Colon (tissue), 2 donors: ENCODE results near the gene ABCB9.
"Not testable (repeated sequence)": the region's sequence is repeated elsewhere in the genome, so short reads cannot be mapped to it uniquely, and the experiment has no call there.

Experiments used
- FAIRE-seq: peaks from 2 replicates; lab custom pipeline; 2012; peaks lifted over from hg19 to GRCh38; lab: Jason Lieb, UNC
- donor health status: control.
- donor health status: control.

Gene ABCB9

DNA sequence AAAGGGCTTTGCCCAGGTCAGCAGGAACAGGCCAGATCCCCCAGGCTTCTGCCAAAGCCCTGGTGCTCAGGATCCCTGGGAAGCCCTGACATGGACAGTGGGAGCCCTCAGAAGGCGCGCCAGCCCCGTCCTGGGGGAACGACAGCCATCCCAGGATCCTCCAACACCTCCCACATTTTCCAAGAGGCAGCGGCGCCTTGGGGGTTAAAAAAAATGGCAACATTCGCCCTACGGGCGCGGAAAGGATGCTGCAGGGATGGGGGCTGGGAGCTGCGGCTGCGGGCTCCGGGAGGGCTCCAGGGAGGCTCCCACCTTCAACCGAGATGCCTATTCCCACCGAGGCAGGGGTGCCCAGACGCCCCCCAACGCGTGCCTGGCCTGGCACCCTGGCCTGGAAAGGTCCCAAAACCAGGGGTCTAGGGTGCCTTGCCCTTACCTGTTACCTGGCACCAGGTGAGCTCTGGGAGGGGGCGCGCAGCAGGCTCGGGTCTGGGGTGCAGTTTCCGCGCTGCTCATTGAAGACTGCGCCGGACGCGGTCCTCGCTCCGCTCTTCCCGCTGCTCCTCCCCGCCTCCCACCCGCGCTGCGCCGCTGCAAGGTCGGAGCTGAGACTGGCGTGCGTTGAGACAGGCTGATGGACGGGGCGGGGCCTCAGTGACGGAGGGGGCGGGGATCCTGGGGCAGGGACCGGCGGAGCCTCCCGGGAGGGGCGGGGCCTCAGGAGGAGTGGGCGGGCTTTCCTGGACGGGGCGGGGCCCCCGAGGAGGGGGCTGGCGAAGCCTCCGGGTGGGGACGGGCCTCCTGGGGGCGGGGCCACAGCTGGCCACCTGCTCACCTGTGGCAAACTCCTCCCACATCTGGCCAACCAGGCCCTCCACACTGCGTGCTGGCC, at the start of gene ABCB9:
ABCB9 (minus strand) TSS at position 613 of the 892 bp plus-strand sequence. CDS start 6,228 bp downstream, outside the sequence.
- FAIRE-seq: no peak

GRCh38 chr12:123014473-123014872, 48.2 kb upstream of the ABCB9 start:
- not testable (repeated sequence) for FAIRE-seq

GRCh38 chr12:123013185-123014095, 47.2 kb upstream of the ABCB9 start:
- FAIRE-seq: no peak

DNA sequence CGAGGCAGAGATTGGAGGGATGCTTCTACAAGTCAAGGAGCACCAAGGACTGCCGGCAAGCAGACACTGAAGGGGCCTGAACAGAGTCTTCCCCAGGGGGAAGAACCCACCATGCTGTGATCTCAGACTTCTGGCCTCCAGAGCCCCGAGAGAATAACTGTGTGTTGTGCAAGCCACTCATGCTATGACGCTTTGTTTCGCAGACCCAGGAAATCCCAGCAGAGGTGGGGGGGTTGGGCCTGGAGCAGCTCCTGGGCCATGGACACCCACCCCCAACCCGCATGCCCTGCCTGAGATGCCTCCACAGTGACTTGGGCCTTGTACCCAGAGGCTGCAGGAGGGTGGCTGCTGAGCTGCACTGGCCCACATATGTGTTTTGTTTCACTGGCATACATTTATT, 45.4 kb upstream of the ABCB9 start:
- no peak for FAIRE-seq

DNA sequence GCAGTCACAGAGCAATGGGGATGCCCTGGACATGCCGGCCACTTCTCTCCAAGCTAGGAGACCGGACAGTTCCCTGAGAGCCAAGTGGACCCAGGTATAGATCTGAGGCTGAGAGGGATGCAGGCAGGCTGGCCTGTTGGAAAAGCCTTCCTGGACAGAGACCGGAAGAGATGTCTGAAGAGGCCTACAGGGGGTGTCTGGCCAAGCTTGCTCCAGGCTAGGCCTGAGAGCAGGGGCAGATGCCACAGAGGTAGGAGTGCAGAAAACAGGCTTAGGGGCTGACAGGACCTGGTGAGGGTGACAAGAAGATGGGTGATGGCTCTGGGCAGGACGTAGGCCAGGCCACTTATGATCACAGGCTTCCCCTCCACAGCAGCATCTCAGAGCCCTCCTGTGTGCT, 44.4 kb upstream of the ABCB9 start:
- FAIRE-seq: no peak

DNA sequence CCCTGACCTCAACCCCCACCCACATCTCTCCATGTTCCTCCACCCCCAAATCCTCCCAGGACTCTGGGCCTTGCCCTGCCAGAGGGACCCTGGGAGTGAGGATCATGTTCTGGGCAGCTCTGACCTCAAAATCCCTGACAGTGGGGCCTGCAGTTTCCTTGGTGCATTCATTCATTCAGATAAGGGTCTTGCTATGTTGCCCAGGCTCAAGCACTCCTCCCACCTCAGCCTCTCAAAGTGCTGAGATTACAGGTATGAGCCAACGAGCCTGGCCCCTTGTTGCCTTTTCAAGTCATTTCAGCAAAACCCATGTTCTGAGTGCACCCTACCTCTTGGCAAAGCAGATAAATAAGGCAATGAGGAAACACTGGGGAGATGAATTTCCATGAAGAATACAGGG, 43.8 kb upstream of the ABCB9 start:
- FAIRE-seq: no peak

GRCh38 chr12:123006977-123007376, 40.7 kb upstream of the ABCB9 start:
- no peak for FAIRE-seq

DNA sequence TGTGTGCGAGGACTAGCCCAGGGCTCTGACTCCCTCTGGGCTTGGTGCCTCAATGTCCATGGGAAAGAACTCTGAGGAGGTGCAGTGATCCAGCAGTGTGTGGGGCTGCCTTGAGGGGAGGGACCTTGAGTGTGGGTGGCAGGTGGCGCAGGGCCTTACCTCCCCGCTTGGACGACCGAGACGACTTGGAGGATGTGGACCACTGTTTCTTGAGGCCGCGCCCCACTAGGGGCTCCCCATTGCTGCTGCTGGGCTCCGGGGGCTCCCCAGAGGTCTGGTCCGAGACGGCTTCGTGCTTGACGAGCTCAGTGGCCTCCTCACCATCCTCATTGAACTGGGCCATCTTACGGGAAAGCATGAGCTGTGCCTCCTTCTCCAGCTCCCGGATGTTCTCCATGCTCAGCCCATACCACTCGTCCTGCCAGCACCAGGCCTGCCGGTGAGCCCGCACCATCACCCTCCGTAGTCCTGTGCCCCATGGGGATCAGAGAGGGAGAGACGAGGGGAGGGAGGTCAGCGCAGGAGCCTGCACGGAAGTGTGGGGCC, 38.9 kb upstream of the ABCB9 start:
- FAIRE-seq: no peak

GRCh38 chr12:123004287-123004686, 38.0 kb upstream of the ABCB9 start:
- FAIRE-seq: no peak

- FAIRE-seq: no peak
Measured at GRCh38 chr12:123003257-123003656, 37.0 kb upstream of the ABCB9 start.

- FAIRE-seq: no peak
Measured at GRCh38 chr12:123001464-123001863, 35.2 kb upstream of the ABCB9 start.

DNA sequence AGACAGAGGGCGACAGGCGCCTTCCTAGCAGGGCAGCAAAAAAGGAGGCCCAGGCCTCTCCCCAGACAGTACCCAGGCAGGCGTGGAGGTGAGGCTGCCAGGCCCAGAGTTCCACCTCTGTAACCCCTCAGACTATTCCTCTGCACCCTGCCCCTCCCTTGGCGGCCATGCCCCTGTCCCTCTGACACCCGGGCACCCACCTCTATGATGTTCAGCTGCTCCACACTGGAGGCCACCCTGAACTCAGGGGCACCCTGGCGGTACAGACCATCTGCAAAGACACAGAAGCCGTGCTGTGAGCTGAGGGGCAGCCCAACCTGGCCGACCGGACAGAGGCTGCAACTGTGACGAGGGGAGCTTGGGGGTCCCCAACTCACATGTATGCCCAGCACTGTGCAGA, 34.3 kb upstream of the ABCB9 start:
- FAIRE-seq: no peak

- FAIRE-seq: no peak
Measured at GRCh38 chr12:122999986-123000420, 33.7 kb upstream of the ABCB9 start.

GRCh38 chr12:122999196-122999946, 33.1 kb upstream of the ABCB9 start:
- no peak for FAIRE-seq

- FAIRE-seq: no peak
Measured at GRCh38 chr12:122998316-122998715, 32.1 kb upstream of the ABCB9 start.

- no peak for FAIRE-seq
Measured at GRCh38 chr12:122997343-122998250, 31.3 kb upstream of the ABCB9 start.

GRCh38 chr12:122996621-122997342, 30.5 kb upstream of the ABCB9 start:
- FAIRE-seq: no peak

DNA sequence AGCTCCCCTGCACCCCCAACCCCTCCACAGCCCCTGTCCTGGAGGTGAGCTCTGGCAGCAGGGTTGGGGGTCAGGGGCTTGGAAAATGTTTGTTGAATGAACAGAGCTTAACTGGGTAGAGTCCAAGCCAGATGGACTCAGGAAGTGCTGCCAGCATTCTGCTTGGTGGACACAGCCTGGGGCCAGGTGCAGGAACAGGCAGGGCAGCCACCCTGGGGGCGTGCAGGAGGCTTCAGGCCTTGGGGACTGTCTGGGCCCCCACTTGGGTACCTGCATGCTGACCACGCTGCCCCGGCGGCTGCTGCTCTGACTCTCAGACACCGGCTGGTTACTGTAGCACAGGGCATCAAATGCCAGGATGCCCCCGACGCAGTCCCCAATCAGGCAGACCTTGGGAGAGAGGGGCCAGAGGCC, 29.9 kb upstream of the ABCB9 start:
- no peak for FAIRE-seq

GRCh38 chr12:122995503-122996187, 29.4 kb upstream of the ABCB9 start:
- FAIRE-seq: no peak
